Fibroblast of lung (primary cell): ENCODE measurements around the gene LKAAEAR1.

Experiments used
- CTCF ChIP-seq, 2 donors: IDR thresholded peaks in 1 of 2; conservative IDR thresholded peaks in 1 of 2; 1 replicate in 1 of 2; 2 replicates in 1 of 2; pipeline ENCODE4 v1.5.1; 2011 to 2012; ENCODE audit warnings: low read length in 2 of 2, control low read depth in 1 of 2, inconsistent platforms in 1 of 2, low read depth in 1 of 2, mild to moderate bottlenecking in 1 of 2
- EZH2 ChIP-seq: IDR thresholded peaks from 2 replicates; pipeline ENCODE4 v1.5.1; 2012; ENCODE audit warnings: low read length, control low read depth, mild to moderate bottlenecking; ENCODE audit errors: missing control alignments

GRCh38 chr20:64082126-64082731 lies 2.0 kb downstream of the LKAAEAR1 start:
- TF ChIP-seq CTCF (conservative IDR thresholded peaks at IDR 0.05 in 1 of 2, IDR thresholded peaks at IDR 0.05 in 1 of 2; ENCODE audit: low read depth in 1 of 2, low read length in 2 of 2) (no peak), EZH2 (no peak)
